ENCODE measurements around the gene PRX. TPM values are rescaled to one million over a fixed set of nuclear protein-coding genes. Genes with fewer than 3 reads are reported as not detected.

Gene PRX
- total RNA-seq, result 2.4 and 2.5 TPM in 2 replicates

GRCh38 chr19:40413291-40413845 lies at the start of gene PRX:
Gene PRX (minus strand): TSS chr19:40413378. CDS start chr19:40407932, 5,446 bp downstream.

GRCh38 chr19:40444000-40444824 lies 31.0 kb upstream of the PRX start, which contains the start of gene SERTAD3:
Gene SERTAD3 (minus strand): TSS chr19:40444335. CDS start chr19:40442080, 2,255 bp downstream.

GRCh38 chr19:40425450-40426287 lies 12.5 kb upstream of the PRX start, which contains the start of gene SERTAD1:
Gene SERTAD1 (minus strand): TSS chr19:40425992. CDS start chr19:40423546, 2,446 bp downstream.

GRCh38 chr19:40390084-40390742 lies 23.0 kb downstream of the PRX start, which contains the start of gene HIPK4:
Gene HIPK4 (minus strand): TSS chr19:40390181. CDS start chr19:40389902, 279 bp downstream.

GRCh38 chr19:40348125-40348913 lies 64.9 kb downstream of the PRX start, which contains the start of the genes C19orf47 and PLD3:
Gene C19orf47 (minus strand): TSS chr19:40348397. CDS start chr19:40341857, 6,540 bp downstream.
Gene PLD3 (plus strand): TSS chr19:40348695. CDS start chr19:40366484, 17,789 bp downstream.

Small RNA genes lying within 50 kb of the gene (small RNA-seq; reads per million reads assigned to genes)
- not detected for gene MIR6796
- not detected for gene RF00017

Other genes starting within 250 kb of the PRX start
- gene MAP3K10, start 222.0 kb downstream of the PRX start, total RNA-seq, result 7.1 and 7.7 TPM in 2 replicates
- gene TTC9B, start 195.0 kb downstream of the PRX start, total RNA-seq, result not detected in 2 replicates
- 0.11 and 0.13 TPM in 2 replicates for gene CCNP, start 186.7 kb downstream of the PRX start, total RNA-seq
- 102 and 105 TPM in 2 replicates for gene AKT2, start 128.0 kb downstream of the PRX start, total RNA-seq
- gene C19orf47, start 65.0 kb downstream of the PRX start, total RNA-seq, result 5.2 and 6.6 TPM in 2 replicates
- gene PLD3, start 64.7 kb downstream of the PRX start, total RNA-seq, result 228 and 236 TPM in 2 replicates
- 0.32 and 0.39 TPM in 2 replicates for gene HIPK4, start 23.2 kb downstream of the PRX start, total RNA-seq
- gene SERTAD1, start 12.6 kb upstream of the PRX start, total RNA-seq, result 13.6 and 23.8 TPM in 2 replicates
- gene SERTAD3, start 31.0 kb upstream of the PRX start, total RNA-seq, result 18.3 and 24.2 TPM in 2 replicates
- 51.1 and 67.9 TPM in 2 replicates for gene BLVRB, start 52.4 kb upstream of the PRX start, total RNA-seq
- 3.5 and 4.6 TPM in 2 replicates for gene SPTBN4, start 53.6 kb upstream of the PRX start, total RNA-seq
- gene SHKBP1, start 163.5 kb upstream of the PRX start, total RNA-seq, result 23.4 and 24.2 TPM in 2 replicates
- 29.7 and 36.8 TPM in 2 replicates for gene LTBP4, start 188.0 kb upstream of the PRX start, total RNA-seq